Osteocyte (in vitro differentiated cells): Measurements from ENCODE around the gene C10orf105. TPM values are rescaled to one million over a fixed set of nuclear protein-coding genes. Genes with fewer than 3 reads are reported as not detected.

Source experiments
- DNase-seq: peaks from one replicate; pipeline ENCODE4 v3.0.0; 2021; ENCODE audit warnings: mixed read lengths; ENCODE audit not compliant: unreplicated experiment; ENCODE audit errors: extremely low spot score
- H3K27ac Mint-ChIP-seq: one replicate; pipeline ENCODE4 v1.8.0; 2021; ENCODE audit warnings: mild to moderate bottlenecking, mixed read lengths; ENCODE audit not compliant: unreplicated experiment
- H3K27me3 Mint-ChIP-seq: one replicate; pipeline ENCODE4 v1.8.0; 2021; ENCODE audit warnings: mixed read lengths; ENCODE audit not compliant: unreplicated experiment
- H3K36me3 Mint-ChIP-seq: one replicate; pipeline ENCODE4 v1.8.0; 2021; ENCODE audit warnings: mixed read lengths; ENCODE audit not compliant: unreplicated experiment
- H3K4me1 Mint-ChIP-seq: one replicate; pipeline ENCODE4 v1.8.0; 2021; ENCODE audit warnings: mixed read lengths; ENCODE audit not compliant: unreplicated experiment
- H3K4me3 Mint-ChIP-seq: one replicate; pipeline ENCODE4 v1.8.0; 2021; ENCODE audit warnings: mild to moderate bottlenecking, moderate library complexity, mixed read lengths; ENCODE audit not compliant: unreplicated experiment
- H3K9me3 Mint-ChIP-seq: one replicate; pipeline ENCODE4 v1.8.0; 2021; ENCODE audit warnings: mixed read lengths; ENCODE audit not compliant: unreplicated experiment
- CTCF ChIP-seq: fragments of 200-600 bp; sonication (generic); IDR thresholded peaks from 2 replicates; pipeline ENCODE4 v1.5.0; 2021; ENCODE audit warnings: antibody characterized with exemption, mild to moderate bottlenecking, moderate library complexity
- total RNA-seq: library from RNA; stranded (reverse); gene quantifications from 2 replicates; pipeline ENCODE4 v1.2.1, GENCODE V29; 2021

The C10orf105 gene
- total RNA-seq, 1 donor from 2014 or later = not detected

- Mint-ChIP-seq H3K4me3 (no peak overlapping the region), H3K27me3 (peaks cover 35% of the 10 kb centered on the region), H3K36me3 (no peaks in the 10 kb centered on the region), H3K4me1 (no peaks in the 10 kb centered on the region), H3K27ac (no peak overlapping the region), H3K9me3 (no peaks in the 10 kb centered on the region)
- DNase-seq = no peak
- no peak for TF ChIP-seq CTCF
These were observed 33.9 kb downstream of the C10orf105 start for GRCh38 chr10:71685554-71686232.

GRCh38 chr10:71684356-71685173 is 35.0 kb downstream of the C10orf105 start:
- Mint-ChIP-seq H3K27ac (no peak overlapping the region), H3K27me3 (peaks cover 41% of the 10 kb centered on the region), H3K4me1 (no peaks in the 10 kb centered on the region), H3K9me3 (no peaks in the 10 kb centered on the region), H3K36me3 (no peaks in the 10 kb centered on the region), H3K4me3 (no peak overlapping the region)
- DNase-seq = no peak
- TF ChIP-seq CTCF = no peak

- no peak for DNase-seq
- H3K27me3 Mint-ChIP-seq = peaks cover 41% of the 10 kb centered on the region
- H3K9me3 Mint-ChIP-seq = no peaks in the 10 kb centered on the region
- no peak for TF ChIP-seq CTCF
- H3K36me3 Mint-ChIP-seq = no peaks in the 10 kb centered on the region
- H3K27ac Mint-ChIP-seq = no peak overlapping the region
- H3K4me1 Mint-ChIP-seq = no peaks in the 10 kb centered on the region
- H3K4me3 Mint-ChIP-seq = no peak overlapping the region
These were observed 36.3 kb downstream of the C10orf105 start for GRCh38 chr10:71683301-71683700.

GRCh38 chr10:71681977-71682376 is 37.6 kb downstream of the C10orf105 start:
- Mint-ChIP-seq H3K27me3 (peaks cover 50% of the 10 kb centered on the region), H3K4me3 (no peak overlapping the region), H3K4me1 (no peaks in the 10 kb centered on the region), H3K27ac (no peak overlapping the region), H3K9me3 (no peaks in the 10 kb centered on the region), H3K36me3 (no peaks in the 10 kb centered on the region)
- no peak for TF ChIP-seq CTCF
- DNase-seq = no peak

GRCh38 chr10:71679425-71679824 is 40.2 kb downstream of the C10orf105 start:
- DNase-seq = no peak
- H3K36me3 Mint-ChIP-seq = no peaks in the 10 kb centered on the region
- TF ChIP-seq CTCF = no peak
- peaks cover 41% of the 10 kb centered on the region for H3K27me3 Mint-ChIP-seq
- H3K9me3 Mint-ChIP-seq = no peaks in the 10 kb centered on the region
- no peaks in the 10 kb centered on the region for H3K4me1 Mint-ChIP-seq
- H3K27ac Mint-ChIP-seq = no peak overlapping the region
- no peak overlapping the region for H3K4me3 Mint-ChIP-seq
